GM21381 (cell line): ENCODE data around the gene MAB21L2.

Experiments
- ATAC-seq: cut with Tn5 transposase; IDR thresholded peaks from one replicate; pipeline ENCODE4 v1.9.1; 2021; ENCODE audit warnings: mild to moderate bottlenecking, moderate library complexity; ENCODE audit not compliant: unreplicated experiment

Gene MAB21L2

GRCh38 chr4:150599547-150599946 is 17.6 kb downstream of the MAB21L2 start:
- no peak for ATAC-seq

- no peak for ATAC-seq
These were observed 19.0 kb downstream of the MAB21L2 start for GRCh38 chr4:150600812-150601445.

DNA sequence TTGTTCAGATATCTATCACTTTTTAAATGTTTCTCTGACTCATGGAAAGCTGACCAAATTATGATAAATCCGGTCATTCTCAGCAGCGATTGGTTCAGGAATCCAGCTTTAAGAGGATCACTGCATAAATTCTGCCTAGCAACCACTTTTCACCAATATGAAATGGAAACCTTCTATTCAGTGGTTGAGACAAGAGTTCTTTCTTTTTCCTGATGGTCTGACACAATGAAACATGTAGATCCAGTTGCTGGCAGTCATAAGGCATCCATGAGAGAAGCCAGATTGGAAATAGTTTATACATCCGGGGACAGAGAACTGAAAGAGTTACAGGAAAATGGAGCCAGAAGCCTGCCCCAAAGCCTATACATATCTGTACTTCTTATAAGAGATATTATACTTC is 27.2 kb downstream of the MAB21L2 start:
- no peak for ATAC-seq

GRCh38 chr4:150619042-150619441 is 37.1 kb downstream of the MAB21L2 start:
- no peak for ATAC-seq

- no peak for ATAC-seq
These were observed 42.1 kb downstream of the MAB21L2 start for GRCh38 chr4:150624055-150624454.

DNA sequence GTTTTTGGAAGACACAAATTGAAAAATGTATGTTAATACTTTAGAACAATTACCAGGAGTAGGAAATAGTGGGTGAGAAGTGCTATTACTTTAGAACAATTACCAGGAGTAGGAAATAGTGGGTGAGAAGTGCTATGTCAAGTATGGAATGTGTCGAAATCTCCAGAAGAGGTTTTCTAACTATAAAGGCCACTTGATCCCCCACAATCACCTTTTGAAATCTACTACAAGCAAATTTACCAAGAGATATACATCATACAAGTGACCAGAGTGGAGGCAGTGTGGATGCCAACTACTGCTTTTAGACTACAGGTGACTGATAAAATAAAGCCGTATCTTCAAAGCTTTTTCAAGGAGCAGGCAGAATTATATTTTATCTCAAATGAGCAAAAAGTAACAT is 43.1 kb downstream of the MAB21L2 start:
- no peak for ATAC-seq

DNA sequence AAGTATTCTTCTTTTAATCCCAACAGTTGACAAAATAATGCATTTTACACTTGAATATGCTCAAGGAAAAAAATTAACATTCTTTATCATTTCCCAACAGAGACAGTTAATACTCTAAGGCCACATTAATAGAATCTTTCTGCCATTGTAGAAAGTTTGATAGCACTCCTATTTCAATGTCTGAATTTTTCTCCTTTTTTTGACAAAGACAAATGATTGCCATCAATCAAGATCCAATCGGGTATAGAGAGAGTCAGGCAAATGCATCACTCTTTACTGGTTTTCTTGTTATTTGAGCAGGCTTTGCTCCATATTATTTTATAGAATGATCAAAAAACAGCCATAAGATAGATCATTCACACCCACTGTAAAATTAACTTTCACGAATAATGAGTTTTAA is 46.1 kb downstream of the MAB21L2 start:
- no peak for ATAC-seq

DNA sequence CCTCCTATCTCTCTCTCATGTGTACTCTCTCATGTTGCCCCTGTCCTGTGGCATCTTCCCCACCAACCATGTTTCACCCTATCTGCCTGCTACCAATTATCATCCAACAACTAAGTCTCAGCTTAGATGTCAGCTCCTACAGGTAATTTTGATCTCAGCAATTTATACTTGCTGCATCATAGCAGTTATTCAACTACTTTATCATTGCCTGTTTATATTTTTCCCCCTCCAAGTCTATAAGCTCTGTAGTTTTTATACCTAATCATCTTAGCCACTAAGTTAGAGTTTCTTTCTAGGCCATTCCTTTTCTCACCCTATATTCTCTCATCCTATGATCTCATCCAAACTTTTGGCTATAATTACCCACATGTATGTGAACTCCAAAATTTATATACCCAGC is 50.7 kb downstream of the MAB21L2 start:
- ATAC-seq, result no peak
